GM19238 (cell line): ENCODE data around the gene MBTPS1.
A peak's percentile ranks its signal among the peaks of the same experiment; 100 is the strongest.

ENCODE experiments used
- DNase-seq: peaks from one replicate; pipeline ENCODE4 v3.0.0; 2011; ENCODE audit warnings: low spot score; ENCODE audit not compliant: insufficient read length

MBTPS1 gene

GRCh38 chr16:84074721-84075120 is 42.0 kb downstream of the MBTPS1 start:
- no peak for DNase-seq

- no peak for DNase-seq
Observed at GRCh38 chr16:84072014-84072413, 44.7 kb downstream of the MBTPS1 start.

- no peak for DNase-seq
Observed at GRCh38 chr16:84071121-84071520, 45.6 kb downstream of the MBTPS1 start.

- no peak for DNase-seq
Observed at GRCh38 chr16:84069540-84069939, 47.2 kb downstream of the MBTPS1 start.

DNA sequence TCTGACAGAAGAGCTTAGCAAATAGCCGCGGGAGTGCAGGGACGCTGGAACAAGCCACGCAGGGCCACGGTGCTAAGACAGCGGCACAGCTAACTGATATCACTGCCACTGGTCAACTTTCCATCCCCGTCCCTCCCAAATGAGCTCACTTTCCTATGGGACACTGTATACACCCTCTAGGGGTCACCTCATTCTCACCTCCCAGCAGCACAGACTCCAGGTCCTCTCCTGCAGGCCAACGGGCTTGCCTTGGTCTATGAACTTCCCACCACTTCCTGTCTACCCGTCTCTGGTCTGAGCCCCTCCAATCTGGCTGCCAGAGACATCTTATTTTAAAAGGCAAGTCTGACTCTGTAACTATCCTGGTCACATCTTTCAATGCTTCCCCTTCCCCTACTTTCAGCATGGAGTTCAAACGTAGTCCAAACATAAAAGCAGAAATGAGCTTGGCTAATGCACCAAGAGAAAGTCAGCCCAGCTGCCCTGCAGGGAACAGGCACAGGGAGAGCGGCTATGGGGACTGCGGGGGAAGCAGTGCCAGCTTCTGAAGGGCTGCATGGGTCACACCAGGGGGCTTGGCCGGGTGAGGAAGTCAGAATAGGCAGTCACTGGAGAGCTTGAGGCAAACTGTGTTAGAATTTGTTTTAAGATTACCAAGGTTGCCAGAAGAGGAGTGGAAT is 47.8 kb downstream of the MBTPS1 start:
- DNase-seq, result no peak

DNA sequence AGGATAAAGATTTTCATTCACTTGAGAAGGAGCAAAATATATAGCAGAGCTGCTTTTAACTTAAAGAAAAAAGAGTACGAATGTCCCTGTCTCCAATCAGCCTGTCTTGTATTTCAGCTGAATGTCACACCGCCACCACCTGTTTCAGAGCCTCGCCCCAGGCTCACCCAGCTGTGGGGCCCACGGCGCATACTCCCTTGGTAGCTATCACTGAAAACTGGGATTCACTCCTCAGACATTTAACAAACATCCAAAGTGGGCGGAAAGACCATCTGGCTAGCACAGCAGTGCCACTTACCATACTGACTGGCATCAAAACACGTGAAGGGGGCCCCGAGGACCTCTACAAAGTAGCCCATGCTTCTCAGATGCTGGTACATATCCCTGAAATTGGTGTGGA is 48.7 kb downstream of the MBTPS1 start:
- DNase-seq, result no peak

DNA sequence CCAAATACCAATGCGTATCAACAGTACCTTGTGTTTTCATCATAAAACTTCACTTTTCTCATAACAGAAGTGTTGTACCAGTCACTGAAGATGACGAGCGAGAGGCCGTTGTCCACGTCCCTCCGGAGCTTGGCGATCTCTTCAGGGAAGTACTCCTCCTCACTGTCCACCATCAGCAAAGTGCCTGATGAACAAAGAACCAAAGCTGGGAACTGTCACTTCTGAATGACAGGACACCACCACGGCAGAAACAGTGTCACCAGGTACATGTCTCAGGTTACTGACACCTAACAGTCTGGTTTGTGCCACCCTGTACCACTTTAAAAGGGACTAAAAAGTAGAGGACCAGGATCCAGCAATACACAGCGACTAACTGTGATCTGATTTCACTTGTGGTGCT is 49.1 kb downstream of the MBTPS1 start:
- no peak for DNase-seq

GRCh38 chr16:84065536-84066132 is 51.1 kb downstream of the MBTPS1 start:
- DNase-seq, result no peak

- DNase-seq, result no peak
Observed at GRCh38 chr16:84063980-84064379, 52.8 kb downstream of the MBTPS1 start.

DNA sequence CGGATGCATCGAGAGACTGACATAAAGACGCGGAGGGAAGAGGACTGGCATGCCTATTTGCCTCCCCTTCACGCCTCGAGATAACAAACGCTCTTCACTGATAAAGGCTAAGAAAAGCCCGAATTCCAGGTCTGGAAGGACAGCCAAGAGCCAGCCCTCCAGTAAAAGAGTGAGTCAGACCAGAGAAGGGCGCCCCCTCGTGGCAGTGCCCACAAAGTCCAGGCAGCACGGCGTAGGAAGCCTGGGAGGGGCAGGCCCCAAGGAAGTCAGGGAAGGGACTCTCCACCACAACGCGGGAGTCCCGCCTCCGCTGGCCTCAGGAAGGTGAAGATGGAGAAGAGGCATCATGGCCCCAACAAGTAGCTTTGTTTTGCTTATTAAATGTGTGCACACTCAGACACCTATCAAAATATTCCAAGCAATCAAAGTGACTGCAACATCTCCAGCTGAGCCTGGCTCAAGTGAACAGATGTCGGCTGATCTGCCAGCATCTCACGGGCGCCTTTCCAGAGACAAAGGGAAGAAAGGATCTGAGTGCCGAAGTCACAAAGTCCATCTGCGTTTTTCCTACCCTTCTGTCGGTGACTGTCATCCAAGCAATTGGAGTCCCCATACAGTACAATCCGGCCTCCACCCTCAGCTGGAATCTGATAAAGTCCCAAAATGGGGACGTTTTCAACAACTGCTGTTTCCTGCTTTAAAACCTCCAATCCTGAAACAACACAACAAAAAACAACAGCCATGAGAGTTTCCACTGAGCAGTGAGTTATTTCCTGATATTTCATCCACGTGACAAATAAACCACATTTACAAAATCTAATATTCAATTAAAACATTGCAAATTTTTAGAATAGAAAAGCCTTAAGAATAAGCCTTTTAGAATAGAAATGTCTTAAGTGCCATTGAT is 53.8 kb downstream of the MBTPS1 start:
- DNase-seq, result peak; percentile 39

- DNase-seq, result no peak
Observed at GRCh38 chr16:84061236-84061819, 55.4 kb downstream of the MBTPS1 start.

- no peak for DNase-seq
Observed at GRCh38 chr16:84059946-84060901, 56.5 kb downstream of the MBTPS1 start.

- no peak for DNase-seq
Observed at GRCh38 chr16:84059111-84059510, 57.6 kb downstream of the MBTPS1 start.

DNA sequence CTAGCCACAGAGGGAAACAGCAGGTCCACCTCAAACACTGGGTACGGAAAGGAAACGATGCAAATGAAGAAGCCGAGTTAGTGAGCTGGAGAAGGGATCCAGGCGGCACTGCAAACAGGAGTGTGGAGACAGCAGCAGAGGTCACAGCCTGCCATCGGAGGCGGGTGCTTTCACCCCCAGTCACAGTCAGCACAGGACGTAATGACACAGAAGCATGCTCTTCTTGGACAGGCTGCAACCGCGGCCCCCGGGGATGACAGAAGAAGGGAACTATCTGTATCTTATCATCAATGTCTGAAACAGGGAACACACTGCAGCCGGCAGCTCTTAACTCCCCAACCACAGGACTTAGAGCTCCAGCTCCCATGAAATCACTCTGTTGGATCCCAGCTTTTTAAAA is 58.1 kb downstream of the MBTPS1 start:
- no peak for DNase-seq

DNA sequence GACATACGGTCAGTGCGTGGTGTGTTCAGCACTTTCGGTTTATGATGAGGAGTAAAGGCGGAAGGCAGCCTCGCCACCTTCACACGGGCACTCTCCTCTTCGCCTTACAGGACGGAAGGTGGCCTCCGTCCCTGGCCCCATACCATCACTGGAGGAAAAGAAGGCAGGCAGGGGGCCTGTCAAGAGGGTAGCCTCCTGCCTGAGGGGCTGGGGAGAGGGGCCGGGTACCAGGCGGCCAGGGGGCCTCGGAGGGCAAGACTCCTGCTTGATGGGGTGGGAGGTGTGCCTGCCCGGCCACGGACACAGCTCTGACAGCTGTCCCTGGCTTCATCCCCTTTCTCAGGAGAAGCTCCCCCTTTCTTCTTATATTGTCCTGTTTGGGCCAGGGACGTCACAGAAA is 58.5 kb downstream of the MBTPS1 start:
- DNase-seq, result no peak

DNA sequence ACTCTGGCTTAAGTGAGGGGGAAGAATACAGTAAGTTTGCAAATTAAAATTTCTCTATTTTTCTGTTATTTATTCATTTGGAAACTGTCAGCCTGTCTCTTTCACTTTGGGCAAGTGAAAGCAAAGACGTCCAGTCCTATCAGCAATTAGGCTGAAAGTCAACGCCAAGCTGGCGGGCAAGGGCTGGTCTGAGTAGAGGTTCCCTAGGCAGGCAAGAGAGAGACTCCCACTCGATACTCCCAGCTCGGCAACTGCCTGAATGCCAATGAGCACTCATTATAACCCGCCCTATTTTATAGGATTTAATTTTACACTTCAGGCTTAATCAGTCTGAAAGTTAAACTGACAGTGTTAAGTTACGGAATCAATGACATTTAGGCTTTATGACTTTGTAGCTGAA is 59.8 kb downstream of the MBTPS1 start:
- DNase-seq, result no peak

DNA sequence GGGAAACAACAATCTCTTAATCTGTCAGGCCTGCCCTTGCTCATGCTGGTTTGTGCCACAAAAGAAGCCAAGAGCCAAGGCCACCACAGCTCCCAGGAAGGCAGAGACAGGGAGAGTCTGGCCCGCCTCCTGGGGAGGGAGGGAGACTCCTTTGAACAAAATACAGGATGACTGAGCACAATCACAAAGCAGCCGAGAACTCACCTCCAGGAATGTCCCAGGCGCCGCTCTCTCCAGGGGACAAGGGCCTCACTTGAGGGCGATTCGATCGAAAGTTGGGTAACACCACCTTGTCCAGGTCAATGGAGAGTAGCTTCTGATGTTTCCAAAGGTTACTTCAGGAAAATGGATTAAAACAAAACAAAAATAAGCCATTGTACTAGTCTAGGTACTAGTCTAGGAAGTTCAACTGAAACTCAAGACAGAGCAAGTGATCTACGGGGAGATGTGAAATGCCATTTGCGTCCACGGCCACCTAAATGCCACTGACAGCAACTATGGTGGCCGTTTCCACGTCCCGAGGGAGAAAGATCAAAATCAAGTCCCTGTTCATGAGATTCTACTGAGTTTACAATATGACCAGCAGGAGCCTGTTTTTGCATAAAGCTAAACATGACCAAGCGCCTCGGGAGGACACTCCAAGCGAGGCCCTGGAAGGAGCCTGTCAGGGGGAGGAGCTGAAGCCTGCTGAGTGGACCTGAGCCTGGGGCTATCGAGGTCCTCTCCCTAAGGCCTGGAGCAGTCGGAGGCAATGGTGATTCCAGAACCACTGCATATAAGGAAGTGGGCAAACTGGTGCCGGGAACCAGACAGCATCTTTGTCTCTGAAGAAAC is 60.7 kb downstream of the MBTPS1 start:
- no peak for DNase-seq

DNA sequence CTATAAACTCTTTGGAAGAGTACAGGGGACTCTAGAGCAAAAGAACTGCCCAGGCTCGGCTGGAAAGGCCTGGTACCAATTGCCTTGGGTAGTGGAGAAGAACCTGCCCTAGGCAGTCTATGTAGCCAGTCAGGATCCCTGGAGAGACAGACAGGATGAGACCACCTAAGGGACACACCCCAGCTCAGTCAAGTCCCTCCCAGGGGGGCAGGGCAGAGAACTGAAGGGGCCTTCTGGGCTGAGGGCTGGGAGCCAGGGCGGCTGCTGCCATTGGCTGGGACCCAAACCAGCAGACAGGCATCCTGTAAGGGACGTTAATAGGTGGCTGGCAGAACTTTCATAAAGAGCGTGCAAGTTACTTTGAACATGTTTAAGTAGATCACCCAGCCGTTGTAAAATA is 61.4 kb downstream of the MBTPS1 start:
- no peak for DNase-seq

- DNase-seq, result no peak
Observed at GRCh38 chr16:84054916-84055315, 61.8 kb downstream of the MBTPS1 start.

GRCh38 chr16:84054271-84054670 is 62.5 kb downstream of the MBTPS1 start:
- no peak for DNase-seq
